GM15510 (cell line): Measurements from ENCODE around the gene CDH23.

Experiments
- POLR2A ChIP-seq: IDR thresholded peaks from 3 replicates; pipeline ENCODE4 v1.6.1; 2011; ENCODE audit warnings: borderline replicate concordance; ENCODE audit not compliant: insufficient read length; ENCODE audit errors: extremely low read depth

The CDH23 gene

GRCh38 chr10:71747039-71747531, 350.4 kb downstream of the CDH23 start:
- no peak for TF ChIP-seq POLR2A

DNA sequence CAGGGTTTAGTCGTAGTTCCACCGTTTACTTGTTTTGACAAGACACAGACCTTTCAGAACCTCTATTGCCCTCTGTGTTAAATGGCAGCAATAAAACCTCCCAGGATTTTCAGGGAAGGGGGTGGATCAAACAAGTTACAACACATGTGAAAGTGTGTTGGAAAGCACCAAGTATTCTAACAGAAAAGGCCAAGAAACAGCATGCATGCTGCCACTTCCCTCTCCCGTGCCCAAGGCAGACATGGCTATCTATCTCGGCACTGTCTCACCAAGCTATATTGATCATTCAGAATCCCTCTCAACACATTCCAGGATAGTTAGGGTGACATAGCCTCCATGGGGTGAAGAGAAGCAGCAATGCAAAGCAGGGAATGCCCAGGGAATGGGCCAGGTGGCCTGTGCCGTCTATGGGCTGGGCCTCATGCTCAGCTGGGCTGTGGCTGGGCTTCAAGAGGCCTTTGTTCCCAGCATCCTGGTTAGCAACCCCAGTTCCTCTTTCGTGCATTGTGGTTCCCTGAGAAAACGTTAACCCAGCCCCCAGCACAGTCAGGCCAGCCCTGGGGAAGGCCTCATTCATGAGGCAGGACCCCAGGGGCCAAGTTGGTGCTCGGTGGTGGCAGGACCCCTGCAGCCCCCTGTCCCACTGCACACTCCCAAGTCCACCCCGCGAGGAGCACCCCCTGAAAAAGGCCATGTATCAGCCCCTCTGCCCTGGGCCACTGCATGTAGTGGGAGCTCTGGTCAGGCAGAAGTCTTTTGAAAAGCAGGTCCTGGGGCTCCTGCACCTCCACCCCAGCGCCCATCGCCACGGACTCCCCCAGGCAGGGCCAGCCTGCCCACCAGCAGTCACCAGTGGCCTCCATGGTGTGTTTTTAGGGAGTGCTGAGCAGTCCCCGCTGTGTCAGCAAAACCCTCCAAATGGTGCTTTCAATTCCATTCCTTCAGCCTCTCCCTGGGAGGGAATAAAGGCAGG, 351.1 kb downstream of the CDH23 start:
- no peak for TF ChIP-seq POLR2A

GRCh38 chr10:71748671-71749191, 352.0 kb downstream of the CDH23 start:
- TF ChIP-seq POLR2A: no peak

GRCh38 chr10:71749396-71749795, 352.7 kb downstream of the CDH23 start:
- no peak for TF ChIP-seq POLR2A

GRCh38 chr10:71750124-71750841, 353.6 kb downstream of the CDH23 start:
- TF ChIP-seq POLR2A: no peak

DNA sequence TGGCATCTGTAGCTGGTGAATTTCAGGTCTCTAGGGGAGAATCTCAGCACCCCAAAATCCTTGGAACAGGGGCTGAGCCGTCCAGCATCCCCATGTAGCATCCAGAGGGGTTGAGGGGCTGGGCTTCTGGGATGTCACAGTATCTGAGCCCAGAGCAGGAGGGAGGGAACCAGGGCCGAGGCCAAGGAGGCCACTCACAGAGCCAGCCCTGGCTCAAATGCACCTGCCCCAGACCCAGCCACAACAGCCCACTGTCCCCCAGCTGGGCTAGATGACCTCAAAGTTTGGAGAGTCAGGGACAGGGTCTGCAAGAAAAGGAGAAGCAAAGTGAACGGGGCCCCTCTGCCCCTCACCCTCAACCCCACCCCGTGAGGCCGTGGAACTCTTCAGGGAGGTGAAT, 354.3 kb downstream of the CDH23 start:
- no peak for TF ChIP-seq POLR2A

- no peak for TF ChIP-seq POLR2A
Measured at GRCh38 chr10:71751515-71752224, 354.9 kb downstream of the CDH23 start.

DNA sequence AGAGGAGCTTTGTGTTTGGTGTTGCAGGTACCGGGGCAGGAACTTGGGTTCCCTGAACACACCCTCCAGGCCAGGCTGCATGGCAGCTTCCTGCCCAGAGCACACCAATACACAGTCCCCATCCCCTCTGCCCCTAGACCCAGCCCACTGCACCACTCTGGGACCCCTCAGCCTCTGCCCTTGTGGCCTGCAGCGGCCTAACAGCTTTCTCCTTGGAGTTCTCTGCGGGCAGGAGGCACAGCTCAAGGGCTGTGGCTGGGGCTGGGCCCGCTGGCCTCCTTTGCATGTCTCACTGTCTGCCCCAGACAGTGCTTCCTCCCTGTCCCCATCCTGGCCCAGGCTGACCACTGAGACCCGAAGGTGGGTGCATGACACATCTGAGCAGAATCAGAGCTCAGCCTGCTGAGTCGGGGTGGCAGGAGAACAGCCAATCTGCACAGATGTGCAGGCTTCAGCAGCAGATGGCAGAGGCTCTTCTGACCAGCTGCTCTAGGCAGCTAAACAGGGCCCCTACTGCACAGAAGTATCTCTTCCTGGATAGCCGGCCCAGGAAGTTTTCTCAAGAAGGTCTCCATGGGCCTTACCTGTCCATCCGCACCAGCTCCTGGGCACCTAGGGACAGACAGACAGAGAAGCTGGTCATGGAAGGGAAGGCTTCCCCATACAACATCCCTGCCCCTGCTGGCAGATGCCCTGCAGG, 355.8 kb downstream of the CDH23 start:
- TF ChIP-seq POLR2A: no peak

DNA sequence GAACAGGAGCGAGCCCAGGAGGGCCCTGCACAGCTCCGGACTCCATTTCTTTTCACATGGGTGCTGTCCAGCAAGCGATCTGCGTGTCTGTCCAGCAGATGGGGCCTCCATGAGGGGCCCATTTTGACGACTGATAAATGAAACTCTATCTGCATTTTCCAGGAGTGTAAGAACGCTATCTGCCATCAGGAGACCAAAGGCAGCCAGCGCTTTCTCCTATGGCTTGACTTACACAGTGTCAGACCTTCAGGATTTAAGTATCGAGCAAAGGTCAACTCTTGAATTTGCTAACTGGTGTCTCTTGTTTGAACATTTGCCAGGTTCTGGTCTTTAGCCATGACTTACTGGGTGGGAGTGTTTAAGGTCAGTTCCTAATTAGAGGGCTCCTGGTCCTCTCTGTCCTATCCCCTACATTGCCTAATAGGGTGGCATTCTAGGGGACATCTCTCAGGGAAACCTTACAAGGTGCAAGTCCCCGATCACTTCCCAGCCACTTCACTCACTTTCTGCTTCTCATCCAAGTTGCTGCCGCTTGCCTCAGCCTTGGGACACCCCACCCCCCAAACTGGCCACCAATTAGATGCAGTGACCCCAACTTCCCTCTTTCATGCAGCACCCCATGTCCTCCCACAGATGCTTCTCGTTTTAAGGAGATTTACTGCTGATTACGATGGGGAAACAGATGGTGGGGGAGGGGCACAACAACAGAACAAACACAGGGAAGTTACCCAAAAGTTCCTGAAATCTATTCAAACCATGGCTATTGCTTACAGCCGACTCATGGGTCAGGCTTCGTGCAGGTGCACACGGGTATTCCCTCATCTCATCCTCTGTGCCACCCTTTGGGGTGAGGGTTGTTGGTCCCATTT, 356.6 kb downstream of the CDH23 start:
- TF ChIP-seq POLR2A: no peak

DNA sequence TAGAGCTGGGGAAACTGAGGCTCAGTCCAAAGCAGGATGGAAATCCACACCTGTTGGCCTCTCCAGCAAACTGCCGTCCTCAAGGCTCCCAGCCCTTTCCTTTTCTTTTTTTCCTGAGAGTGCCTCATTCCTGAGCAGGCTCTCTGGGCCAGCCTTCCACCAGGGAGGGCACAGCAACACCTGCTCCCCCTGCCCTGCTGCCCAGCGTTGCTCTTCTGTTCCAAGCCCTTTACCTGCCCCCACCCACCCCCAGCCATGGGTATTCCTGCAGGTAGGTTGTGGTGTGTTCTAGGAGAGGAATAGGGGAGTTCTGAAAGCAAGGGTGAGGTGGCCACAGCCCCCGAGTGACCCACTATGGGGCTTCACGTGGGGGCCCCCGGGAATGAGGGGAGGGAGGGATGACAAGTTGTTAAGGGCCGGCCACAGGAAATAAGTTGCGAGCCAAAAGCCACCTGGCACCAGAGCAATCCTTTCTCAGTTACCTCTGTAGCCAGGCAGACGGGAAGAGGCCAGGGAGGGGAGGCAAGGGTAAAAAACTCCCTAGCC, 357.3 kb downstream of the CDH23 start:
- no peak for TF ChIP-seq POLR2A

GRCh38 chr10:71754562-71754961, 357.8 kb downstream of the CDH23 start:
- no peak for TF ChIP-seq POLR2A

GRCh38 chr10:71755179-71755879, 358.6 kb downstream of the CDH23 start:
- no peak for TF ChIP-seq POLR2A
